GM10847 (cell line): ENCODE measurements around the gene RAB3GAP1.

Experiments
- POLR2A ChIP-seq: IDR thresholded peaks from 2 replicates; pipeline ENCODE4 v1.6.1; 2011; ENCODE audit not compliant: insufficient read length; ENCODE audit errors: extremely low read depth

RAB3GAP1 gene

GRCh38 chr2:135047300-135047699 is 4.8 kb upstream of the RAB3GAP1 start, which contains the start of gene MAP3K19:
MAP3K19 (minus strand) TSS chr2:135047447; CDS start chr2:135024647, 22,800 bp downstream.
- TF ChIP-seq POLR2A, result no peak

GRCh38 chr2:135048122-135048521 is 4.0 kb upstream of the RAB3GAP1 start:
- TF ChIP-seq POLR2A, result no peak

GRCh38 chr2:135050132-135050531 is 2.0 kb upstream of the RAB3GAP1 start:
- no peak for TF ChIP-seq POLR2A

- no peak for TF ChIP-seq POLR2A
Observed at GRCh38 chr2:135050684-135051083, 1.4 kb upstream of the RAB3GAP1 start.

GRCh38 chr2:135052997-135053474 is 944 bp downstream of the RAB3GAP1 start:
- no peak for TF ChIP-seq POLR2A

GRCh38 chr2:135055182-135055786 is 3.2 kb downstream of the RAB3GAP1 start:
- no peak for TF ChIP-seq POLR2A

- no peak for TF ChIP-seq POLR2A
Observed at GRCh38 chr2:135056790-135057189, 4.7 kb downstream of the RAB3GAP1 start.

GRCh38 chr2:135059577-135059976 is 7.5 kb downstream of the RAB3GAP1 start:
- TF ChIP-seq POLR2A, result no peak

GRCh38 chr2:135063210-135063609 is 11.1 kb downstream of the RAB3GAP1 start:
- no peak for TF ChIP-seq POLR2A

- TF ChIP-seq POLR2A, result no peak
Observed at GRCh38 chr2:135064149-135064548, 12.1 kb downstream of the RAB3GAP1 start.

GRCh38 chr2:135066710-135067109 is 14.6 kb downstream of the RAB3GAP1 start:
- TF ChIP-seq POLR2A, result no peak

- no peak for TF ChIP-seq POLR2A
Observed at GRCh38 chr2:135072125-135072997, 20.3 kb downstream of the RAB3GAP1 start.

- no peak for TF ChIP-seq POLR2A
Observed at GRCh38 chr2:135074216-135074615, 22.1 kb downstream of the RAB3GAP1 start.

- TF ChIP-seq POLR2A, result no peak
Observed at GRCh38 chr2:135076556-135076955, 24.5 kb downstream of the RAB3GAP1 start.

- no peak for TF ChIP-seq POLR2A
Observed at GRCh38 chr2:135078417-135078816, 26.3 kb downstream of the RAB3GAP1 start.

- no peak for TF ChIP-seq POLR2A
Observed at GRCh38 chr2:135086222-135086621, 34.1 kb downstream of the RAB3GAP1 start.

GRCh38 chr2:135091681-135092080 is 39.6 kb downstream of the RAB3GAP1 start:
- TF ChIP-seq POLR2A, result no peak

GRCh38 chr2:135093193-135093592 is 41.1 kb downstream of the RAB3GAP1 start:
- TF ChIP-seq POLR2A, result no peak
